HCT116 (cell line): ENCODE results near the gene TSPAN11. TPM values are rescaled to one million over a fixed set of nuclear protein-coding genes. Genes with fewer than 3 reads are reported as not detected.

Experiments
- ATAC-seq: fragments of 200-7000 bp; cut with Tn5 transposase; 2 replicates; pipeline ENCODE4 v1.9.1; 2020; ENCODE audit warnings: mild to moderate bottlenecking, moderate library complexity
- BruUV-seq: library from RNA; stranded (reverse); fragments of 400-500 nt; replicated peaks from 2 replicates; lab custom pipeline; 2021; lab: Mats Ljungman, UMichigan
- CTCF ChIA-PET: fragments of 300-600 bp; sonication (Branson Sonifier 250); formaldehyde crosslinking; loops from one replicate; lab custom pipeline; 2021; ENCODE audit warnings: antibody characterized with exemption; lab: Charles Lee
- POLR2A ChIA-PET: fragments of 300-600, 350-600 bp; sonication (Branson Sonifier 250); formaldehyde crosslinking; loops from one replicate; lab custom pipeline; 2021; ENCODE audit warnings: antibody characterized with exemption; lab: Charles Lee
- RAD21 ChIA-PET, 2 experiments: fragments of 300-600 bp; sonication (Branson Sonifier 250); formaldehyde crosslinking; loops; one replicate each; lab custom pipeline; 2023; ENCODE audit warnings: low total read pairs in 2 of 2; ENCODE audit not compliant: uncharacterized antibody in 2 of 2, unreplicated experiment in 2 of 2, low non-redundant PET in 1 of 2; lab: Charles Lee
- DNase-seq: peaks from one replicate; pipeline ENCODE4 v3.0.0-alpha.2; 2010; ENCODE audit warnings: low read depth, low spot score
- H2AFZ ChIP-seq: fragments of 200-600 bp; shearing (Covaris generic), sonication (generic); 2 replicates; pipeline ENCODE4 v1.6.1; 2017; ENCODE audit warnings: low read depth, mixed run types, mixed read lengths, antibody characterized with exemption, low read length; ENCODE audit not compliant: poor library complexity, severe bottlenecking
- H3K27ac ChIP-seq: 2 replicates; pipeline ENCODE4 v1.5.1; 2012; ENCODE audit warnings: low read depth, low read length
- H3K27me3 ChIP-seq: fragments of 200-600 bp; sonication (generic); 2 replicates; pipeline ENCODE4 v1.6.1; 2016; ENCODE audit warnings: mixed run types, low read length, mixed read lengths; ENCODE audit not compliant: insufficient read depth
- H3K36me3 ChIP-seq, 2 experiments: fragments of 200-500 bp in 1 of 2; fragments of 200-600 bp in 1 of 2; sonication (Bioruptor generic) in 1 of 2; sonication (generic) in 1 of 2; 2 replicates each; pipeline versions ENCODE4 v1.5.1 to v1.6.1; 2014 to 2016; ENCODE audit warnings: low read length in 2 of 2, inconsistent platforms in 1 of 2, mixed read lengths in 1 of 2, mixed run types in 1 of 2; ENCODE audit not compliant: insufficient read depth in 2 of 2, control insufficient read depth in 1 of 2
- H3K4me1 ChIP-seq, 2 experiments: fragments of 200-600 bp in 1 of 2; sonication (generic) in 1 of 2; 2 replicates each; pipeline versions ENCODE4 v1.5.1 to v1.6.1; 2012 to 2017; ENCODE audit warnings: low read length in 2 of 2, inconsistent platforms in 1 of 2, mild to moderate bottlenecking in 1 of 2, mixed read lengths in 1 of 2, mixed run types in 1 of 2, moderate library complexity in 1 of 2; ENCODE audit not compliant: insufficient read depth in 2 of 2, control insufficient read depth in 1 of 2
- H3K4me2 ChIP-seq: fragments of 200-600 bp; sonication (generic); 2 replicates; pipeline ENCODE4 v1.6.1; 2017; ENCODE audit warnings: mixed run types, low read length, mixed read lengths
- H3K4me3 ChIP-seq, 2 experiments: fragments of 200-600 bp in 1 of 2; sonication (generic) in 1 of 2; replicated peaks in 1 of 2; 2 replicates each; pipeline ENCODE4 v1.5.1; 2011 to 2016; ENCODE audit warnings: low read length in 2 of 2, control low read depth in 1 of 2, low read depth in 1 of 2, mild to moderate bottlenecking in 1 of 2, mixed read lengths in 1 of 2, mixed run types in 1 of 2
- H3K79me2 ChIP-seq: fragments of 200-600 bp; sonication (generic); 2 replicates; pipeline ENCODE4 v1.6.1; 2017; ENCODE audit warnings: mild to moderate bottlenecking, mixed run types, low read length, moderate library complexity, mixed read lengths; ENCODE audit not compliant: insufficient read depth
- H3K9ac ChIP-seq: fragments of 200-600 bp; sonication (generic); 2 replicates; pipeline ENCODE4 v1.6.1; 2016; ENCODE audit warnings: low read length, mixed read lengths
- H3K9me2 ChIP-seq: fragments of 200-600 bp; sonication (generic), shearing (Covaris generic); 2 replicates; pipeline ENCODE4 v1.6.1; 2017; ENCODE audit warnings: mixed run types, mild to moderate bottlenecking, moderate library complexity; ENCODE audit not compliant: insufficient read depth
- H3K9me3 ChIP-seq, 2 experiments: fragments of 200-500 bp in 1 of 2; fragments of 200-600 bp in 1 of 2; sonication (Bioruptor generic) in 1 of 2; sonication (generic) in 1 of 2; 2 replicates each; pipeline ENCODE4 v1.6.1; 2014 to 2017; ENCODE audit warnings: low read length in 2 of 2, mixed read lengths in 2 of 2, inconsistent platforms in 1 of 2, low read depth in 1 of 2, mild to moderate bottlenecking in 1 of 2, mixed run types in 1 of 2, moderate library complexity in 1 of 2; ENCODE audit not compliant: control insufficient read depth in 1 of 2, insufficient read depth in 1 of 2
- H4K20me1 ChIP-seq: fragments of 200-600 bp; sonication (generic), shearing (Covaris generic); 2 replicates; pipeline ENCODE4 v1.6.1; 2017; ENCODE audit warnings: mixed run types, mild to moderate bottlenecking, moderate library complexity; ENCODE audit not compliant: insufficient read depth
- ATF3 ChIP-seq: IDR thresholded peaks from 2 replicates; pipeline ENCODE4 v1.6.1; 2012
- CEBPB ChIP-seq: IDR thresholded peaks from 2 replicates; pipeline ENCODE4 v1.6.1; 2012; ENCODE audit warnings: low read depth
- CTCF ChIP-seq, 3 experiments: fragments of 200-600 bp in 1 of 3; sonication (generic) in 1 of 3; IDR thresholded peaks in 2 of 3; conservative IDR thresholded peaks in 1 of 3; 2 replicates each; pipeline ENCODE4 v1.5.1; 2012 to 2017; ENCODE audit warnings: low read depth in 2 of 3, low read length in 2 of 3, antibody characterized with exemption in 1 of 3, borderline replicate concordance in 1 of 3, control low read depth in 1 of 3, mild to moderate bottlenecking in 1 of 3, mixed read lengths in 1 of 3, mixed run types in 1 of 3, moderate library complexity in 1 of 3; ENCODE audit not compliant: insufficient read depth in 1 of 3
- EGR1 ChIP-seq: IDR thresholded peaks from 2 replicates; pipeline ENCODE4 v1.6.1; 2012; ENCODE audit warnings: low read depth
- ELF1 ChIP-seq: IDR thresholded peaks from 2 replicates; pipeline ENCODE4 v1.6.1; 2012; ENCODE audit warnings: low read depth, borderline replicate concordance
- EZH2 ChIP-seq: fragments of 200-600 bp; sonication (generic); IDR thresholded peaks from 2 replicates; pipeline ENCODE4 v1.6.1; 2017; ENCODE audit warnings: antibody characterized with exemption, mixed run types
- EZH2phosphoT487 ChIP-seq: fragments of 200-600 bp; IDR thresholded peaks from 2 replicates; pipeline ENCODE4 v1.6.1; 2018; ENCODE audit warnings: antibody characterized with exemption, borderline replicate concordance
- FOSL1 ChIP-seq: IDR thresholded peaks from 2 replicates; pipeline ENCODE4 v1.6.1; 2012; ENCODE audit warnings: low read depth
- JUND ChIP-seq: IDR thresholded peaks from 2 replicates; pipeline ENCODE4 v1.6.1; 2012
- POLR2A ChIP-seq: IDR thresholded peaks from 2 replicates; pipeline ENCODE4 v1.7.0; 2011; ENCODE audit warnings: borderline replicate concordance; ENCODE audit not compliant: insufficient read depth, insufficient read length; ENCODE audit errors: extremely low read depth
- POLR2AphosphoS5 ChIP-seq: IDR thresholded peaks from 2 replicates; pipeline ENCODE4 v1.6.1; 2011; ENCODE audit warnings: mild to moderate bottlenecking, low read depth, low read length, moderate library complexity
- RAD21 ChIP-seq: IDR thresholded peaks from 2 replicates; pipeline ENCODE4 v1.6.1; 2012; ENCODE audit warnings: low read depth, mild to moderate bottlenecking
- SIN3A ChIP-seq: IDR thresholded peaks from 2 replicates; pipeline ENCODE4 v1.6.1; 2012; ENCODE audit warnings: low read depth
- SP1 ChIP-seq: IDR thresholded peaks from 2 replicates; pipeline ENCODE4 v1.6.1; 2012; ENCODE audit warnings: low read depth
- SRF ChIP-seq: IDR thresholded peaks from 2 replicates; pipeline ENCODE4 v1.6.1; 2012; ENCODE audit warnings: low read depth
- TCF7L2 ChIP-seq: IDR thresholded peaks from 2 replicates; pipeline ENCODE4 v1.7.0; 2011; ENCODE audit warnings: borderline replicate concordance, inconsistent platforms; ENCODE audit not compliant: insufficient read depth, insufficient read length; ENCODE audit errors: extremely low read depth
- YY1 ChIP-seq: IDR thresholded peaks from 2 replicates; pipeline ENCODE4 v1.6.1; 2011; ENCODE audit warnings: low read length, low read depth, moderate library complexity, mild to moderate bottlenecking; ENCODE audit not compliant: insufficient replicate concordance; ENCODE audit errors: extremely low read depth
- ZFX ChIP-seq: fragments of 450-650 bp; IDR thresholded peaks from 2 replicates; pipeline ENCODE4 v1.6.1; 2017
- ZNF274 ChIP-seq: fragments of 200-500 bp; sonication (Bioruptor generic); IDR thresholded peaks from 2 replicates; pipeline ENCODE4 v1.6.1; 2014; ENCODE audit warnings: mild to moderate bottlenecking, low read depth, low read length, inconsistent platforms
- intact Hi-C: fragments of 100-400 bp; cut with micrococcal nuclease; formaldehyde crosslinking; loops from 2 replicates; pipeline ENCODE4 v1.10.0; 2022
- total RNA-seq: library from RNA; stranded (reverse); gene quantifications from one replicate; pipeline ENCODE4 v1.2.1, GENCODE V29; 2021; ENCODE audit not compliant: unreplicated experiment
- TF ChIP-seq, protein P1 (sequence below): IDR thresholded peaks from 2 replicates; pipeline ENCODE4 v1.6.1; 2012
- TF ChIP-seq, protein P2 (sequence below): IDR thresholded peaks from 2 replicates; pipeline ENCODE4 v1.6.1; 2012; ENCODE audit warnings: low read depth

TSPAN11 gene
- total RNA-seq, 1 experiment from 2014 or later, result not detected

GRCh38 chr12:30925607-30926242 lies 823 bp upstream of the TSPAN11 start (continued):
- TF ChIP-seq, protein P1, sequence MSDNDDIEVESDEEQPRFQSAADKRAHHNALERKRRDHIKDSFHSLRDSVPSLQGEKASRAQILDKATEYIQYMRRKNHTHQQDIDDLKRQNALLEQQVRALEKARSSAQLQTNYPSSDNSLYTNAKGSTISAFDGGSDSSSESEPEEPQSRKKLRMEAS, result no peak
- no peak for TF ChIP-seq TCF7L2
- no peak for TF ChIP-seq SIN3A

DNA sequence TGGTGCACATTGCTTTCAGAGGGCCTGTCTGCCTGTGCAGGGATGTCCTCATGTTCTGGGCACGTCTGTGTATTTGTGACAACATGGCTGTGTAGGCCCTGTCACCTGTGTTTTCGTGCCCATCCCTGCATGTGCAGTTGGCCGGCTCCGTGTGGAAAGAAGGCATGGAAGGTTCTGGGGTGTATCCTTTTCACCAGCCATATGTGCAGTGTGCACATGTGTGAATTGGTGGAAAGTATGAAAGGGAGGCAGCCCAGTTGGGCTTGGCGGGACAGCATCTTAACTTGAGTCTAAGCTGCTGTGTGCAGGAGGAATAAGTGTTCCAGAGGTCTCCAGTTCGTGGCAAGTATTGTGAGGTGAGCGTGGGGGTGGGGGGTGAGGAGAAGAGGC lies 669 bp downstream of the TSPAN11 start:
- CTCF ChIA-PET, result no interaction called here
- no peak overlapping the region for H3K9ac ChIP-seq

More for the DNA sequence above, 669 bp downstream of the TSPAN11 start:
- Histone ChIP-seq H3K9me2 (no peaks in the 10 kb centered on the region), H3K36me3 (no peaks in the 10 kb centered on the region), H2AFZ (no peak overlapping the region), H3K27me3 (no peaks in the 10 kb centered on the region), H4K20me1 (no peaks in the 10 kb centered on the region), H3K4me1 (no peaks in the 10 kb centered on the region), H3K4me2 (no peak overlapping the region), H3K79me2 (no peaks in the 10 kb centered on the region), H3K4me3 (no peak overlapping the region), H3K9me3 (no peaks in the 10 kb centered on the region), H3K27ac (no peak overlapping the region)
- intact Hi-C loops, result no loop called here
- ATAC-seq, result no peak
- RAD21 ChIA-PET, result no interaction called here
- no TSS peak for BruUV-seq
- TF ChIP-seq JUND (no peak), EGR1 (no peak), ELF1 (no peak), SP1 (no peak), CEBPB (no peak), CTCF (IDR thresholded peaks at IDR 0.05 in 2 of 3, conservative IDR thresholded peaks at IDR 0.05 in 1 of 3; ENCODE audit: borderline replicate concordance in 1 of 3, insufficient read depth in 1 of 3, low read depth in 2 of 3, low read length in 2 of 3) (no peak), SRF (no peak), EZH2phosphoT487 (no peak), POLR2AphosphoS5 (no peak), RAD21 (no peak), ZNF274 (no peak), EZH2 (no peak), YY1 (no peak), FOSL1 (no peak), ATF3 (no peak), ZFX (no peak), POLR2A (no peak)
- TF ChIP-seq, protein P1, result no peak
- TF ChIP-seq, protein P2, sequence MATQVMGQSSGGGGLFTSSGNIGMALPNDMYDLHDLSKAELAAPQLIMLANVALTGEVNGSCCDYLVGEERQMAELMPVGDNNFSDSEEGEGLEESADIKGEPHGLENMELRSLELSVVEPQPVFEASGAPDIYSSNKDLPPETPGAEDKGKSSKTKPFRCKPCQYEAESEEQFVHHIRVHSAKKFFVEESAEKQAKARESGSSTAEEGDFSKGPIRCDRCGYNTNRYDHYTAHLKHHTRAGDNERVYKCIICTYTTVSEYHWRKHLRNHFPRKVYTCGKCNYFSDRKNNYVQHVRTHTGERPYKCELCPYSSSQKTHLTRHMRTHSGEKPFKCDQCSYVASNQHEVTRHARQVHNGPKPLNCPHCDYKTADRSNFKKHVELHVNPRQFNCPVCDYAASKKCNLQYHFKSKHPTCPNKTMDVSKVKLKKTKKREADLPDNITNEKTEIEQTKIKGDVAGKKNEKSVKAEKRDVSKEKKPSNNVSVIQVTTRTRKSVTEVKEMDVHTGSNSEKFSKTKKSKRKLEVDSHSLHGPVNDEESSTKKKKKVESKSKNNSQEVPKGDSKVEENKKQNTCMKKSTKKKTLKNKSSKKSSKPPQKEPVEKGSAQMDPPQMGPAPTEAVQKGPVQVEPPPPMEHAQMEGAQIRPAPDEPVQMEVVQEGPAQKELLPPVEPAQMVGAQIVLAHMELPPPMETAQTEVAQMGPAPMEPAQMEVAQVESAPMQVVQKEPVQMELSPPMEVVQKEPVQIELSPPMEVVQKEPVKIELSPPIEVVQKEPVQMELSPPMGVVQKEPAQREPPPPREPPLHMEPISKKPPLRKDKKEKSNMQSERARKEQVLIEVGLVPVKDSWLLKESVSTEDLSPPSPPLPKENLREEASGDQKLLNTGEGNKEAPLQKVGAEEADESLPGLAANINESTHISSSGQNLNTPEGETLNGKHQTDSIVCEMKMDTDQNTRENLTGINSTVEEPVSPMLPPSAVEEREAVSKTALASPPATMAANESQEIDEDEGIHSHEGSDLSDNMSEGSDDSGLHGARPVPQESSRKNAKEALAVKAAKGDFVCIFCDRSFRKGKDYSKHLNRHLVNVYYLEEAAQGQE, result no peak
- POLR2A ChIA-PET, result no interaction called here
- no peak for DNase-seq
